Vagina (tissue), 2 donors: ENCODE measurements around the gene SMAGP. TPM values are rescaled to one million over a fixed set of nuclear protein-coding genes. Genes with fewer than 3 reads are reported as not detected.

Experiments
- DNase-seq, 2 donors: peaks; one replicate each; pipeline ENCODE4 v3.0.0-alpha.2; 2017; ENCODE audit errors: extremely low spot score in 2 of 2
- H3K27ac ChIP-seq: fragments of 200-600 bp; sonication (generic); one replicate; pipeline ENCODE4 v1.5.1; 2019
- H3K27me3 ChIP-seq: fragments of 200-600 bp; sonication (generic); one replicate; pipeline ENCODE4 v1.5.1; 2019
- H3K36me3 ChIP-seq, 2 donors: fragments of 200-600 bp; sonication (generic); one replicate each; pipeline ENCODE4 v1.5.1; 2017 to 2019
- H3K4me1 ChIP-seq: fragments of 200-600 bp; sonication (generic); one replicate; pipeline ENCODE4 v1.5.1; 2019
- H3K4me3 ChIP-seq, 2 donors: fragments of 200-600 bp; sonication (generic); 1 replicate in 1 of 2; 2 replicates in 1 of 2; pipeline ENCODE4 v1.5.1; 2016 to 2019
- H3K9me3 ChIP-seq: fragments of 200-600 bp; sonication (generic); one replicate; pipeline ENCODE4 v1.5.1; 2019
- POLR2A ChIP-seq, 2 donors: fragments of 450-650 bp; IDR thresholded peaks; one replicate each; pipeline ENCODE4 v1.6.1; 2017; ENCODE audit warnings: antibody characterized with exemption in 2 of 2, mild to moderate bottlenecking in 2 of 2, moderate library complexity in 2 of 2
- POLR2AphosphoS5 ChIP-seq, 2 donors: sonication (generic); formaldehyde crosslinking; IDR thresholded peaks; one replicate each; pipeline ENCODE4 v1.9.0; 2017; ENCODE audit warnings: antibody characterized with exemption in 2 of 2, mild to moderate bottlenecking in 2 of 2, low read depth in 1 of 2; ENCODE audit not compliant: insufficient read depth in 1 of 2
- intact Hi-C: fragments of 100-400 bp; cut with DNase I; formaldehyde crosslinking; loops from one replicate; pipeline ENCODE4 v1.15.1; 2023
- total RNA-seq: library from RNA; depleted of rRNA; stranded (reverse); fragments of >200 nt; gene quantifications from one replicate; pipeline ENCODE4 v1.2.3, GENCODE V29; 2016
- TF ChIP-seq, protein P1 (sequence below), 3 experiments: fragments of 450-650 bp in 2 of 3; fragments of 200-600 bp in 1 of 3; sonication (generic) in 1 of 3; IDR thresholded peaks; one replicate each; pipeline ENCODE4 v1.5.1; 2017 to 2019; ENCODE audit warnings: antibody characterized with exemption in 3 of 3, mild to moderate bottlenecking in 2 of 3, moderate library complexity in 2 of 3

Gene SMAGP
- total RNA-seq, 1 donor from 2014 or later, result 30.0 TPM

DNA sequence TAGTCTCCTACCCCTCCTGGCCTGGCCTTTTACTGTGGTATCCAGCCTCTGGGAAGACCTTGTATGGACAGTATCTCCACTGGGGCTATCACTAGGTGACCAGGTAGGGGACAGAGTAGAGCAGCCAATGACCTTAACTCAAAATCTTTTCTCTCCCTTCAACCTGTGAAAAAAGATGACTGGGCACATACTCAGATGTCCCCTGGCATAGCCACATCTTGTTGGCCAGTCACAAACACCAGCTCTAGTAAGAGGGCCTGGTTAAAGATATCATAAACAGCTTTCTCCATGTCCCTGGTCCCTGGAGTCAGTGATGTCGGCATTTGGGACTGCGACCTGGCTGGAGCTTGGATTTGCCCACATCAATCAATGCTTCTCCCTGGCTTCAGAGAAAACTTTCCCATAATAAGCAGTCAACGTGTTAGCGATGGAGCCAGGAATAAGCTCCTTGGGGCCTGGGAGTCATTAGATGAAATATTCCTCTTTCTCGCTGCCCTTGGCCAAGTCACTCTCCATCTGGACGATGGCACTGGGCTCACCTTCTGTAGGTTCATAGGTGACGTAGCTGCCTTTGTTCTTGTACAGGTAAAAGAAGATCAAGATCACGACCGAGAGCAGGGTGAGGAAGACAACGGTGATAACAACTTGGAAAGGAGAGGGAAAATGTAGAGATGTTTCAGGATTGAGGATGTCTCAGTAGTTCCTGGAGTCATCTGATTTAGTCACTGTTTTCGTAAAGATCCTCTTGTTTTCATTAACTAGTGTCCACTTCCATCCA lies 24.6 kb downstream of the SMAGP start:
- no peak for TF ChIP-seq POLR2A (IDR thresholded peaks at IDR 0.05)
- TF ChIP-seq, protein P1, sequence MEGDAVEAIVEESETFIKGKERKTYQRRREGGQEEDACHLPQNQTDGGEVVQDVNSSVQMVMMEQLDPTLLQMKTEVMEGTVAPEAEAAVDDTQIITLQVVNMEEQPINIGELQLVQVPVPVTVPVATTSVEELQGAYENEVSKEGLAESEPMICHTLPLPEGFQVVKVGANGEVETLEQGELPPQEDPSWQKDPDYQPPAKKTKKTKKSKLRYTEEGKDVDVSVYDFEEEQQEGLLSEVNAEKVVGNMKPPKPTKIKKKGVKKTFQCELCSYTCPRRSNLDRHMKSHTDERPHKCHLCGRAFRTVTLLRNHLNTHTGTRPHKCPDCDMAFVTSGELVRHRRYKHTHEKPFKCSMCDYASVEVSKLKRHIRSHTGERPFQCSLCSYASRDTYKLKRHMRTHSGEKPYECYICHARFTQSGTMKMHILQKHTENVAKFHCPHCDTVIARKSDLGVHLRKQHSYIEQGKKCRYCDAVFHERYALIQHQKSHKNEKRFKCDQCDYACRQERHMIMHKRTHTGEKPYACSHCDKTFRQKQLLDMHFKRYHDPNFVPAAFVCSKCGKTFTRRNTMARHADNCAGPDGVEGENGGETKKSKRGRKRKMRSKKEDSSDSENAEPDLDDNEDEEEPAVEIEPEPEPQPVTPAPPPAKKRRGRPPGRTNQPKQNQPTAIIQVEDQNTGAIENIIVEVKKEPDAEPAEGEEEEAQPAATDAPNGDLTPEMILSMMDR (IDR thresholded peaks at IDR 0.05), result no peak
- TF ChIP-seq POLR2AphosphoS5 (IDR thresholded peaks at IDR 0.05; ENCODE audit: insufficient read depth in 1 of 2, low read depth in 1 of 2), result no peak
- DNase-seq, result no peak
- H3K9me3 ChIP-seq, result no peaks in the 10 kb centered on the region
- no peak overlapping the region for H3K27ac ChIP-seq
- H3K4me1 ChIP-seq, result peaks cover 31% of the 10 kb centered on the region
- H3K27me3 ChIP-seq, result no peaks in the 10 kb centered on the region
- peaks cover 0 to 37% of the 10 kb centered on the region in 2 donors for H3K36me3 ChIP-seq
- intact Hi-C loops, result no loop called here
- no peak overlapping the region for H3K4me3 ChIP-seq

DNA sequence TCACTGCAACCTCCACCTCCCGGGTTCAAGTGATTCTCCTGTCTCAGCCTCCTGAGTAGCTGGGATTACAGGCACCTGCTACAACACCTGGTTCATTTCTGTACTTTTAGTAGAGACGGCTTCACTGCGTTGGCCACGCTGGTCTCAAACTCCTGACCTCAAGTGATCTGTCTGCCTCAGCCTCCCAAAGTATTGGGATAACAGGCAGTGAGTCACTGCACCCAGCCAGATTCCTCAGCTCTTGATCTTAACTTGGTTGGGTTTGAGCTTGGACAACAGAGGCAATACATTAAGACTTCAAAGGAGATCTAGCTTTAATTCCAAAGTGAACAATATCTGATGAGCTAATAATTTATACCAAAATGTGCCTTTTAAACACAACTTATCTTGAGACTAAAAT lies 25.9 kb downstream of the SMAGP start:
- H3K27ac ChIP-seq, result no peak overlapping the region
- intact Hi-C loops, result no loop called here
- peaks cover 0 to 41% of the 10 kb centered on the region in 2 donors for H3K36me3 ChIP-seq
- no peaks in the 10 kb centered on the region for H3K27me3 ChIP-seq
- DNase-seq, result no peak
- TF ChIP-seq, protein P1 (IDR thresholded peaks at IDR 0.05), result no peak
- TF ChIP-seq POLR2A (IDR thresholded peaks at IDR 0.05), result no peak
- no peak for TF ChIP-seq POLR2AphosphoS5 (IDR thresholded peaks at IDR 0.05; ENCODE audit: insufficient read depth in 1 of 2, low read depth in 1 of 2)
- H3K4me1 ChIP-seq, result peaks cover 43% of the 10 kb centered on the region
- H3K9me3 ChIP-seq, result no peaks in the 10 kb centered on the region
- H3K4me3 ChIP-seq, result no peak overlapping the region

DNA sequence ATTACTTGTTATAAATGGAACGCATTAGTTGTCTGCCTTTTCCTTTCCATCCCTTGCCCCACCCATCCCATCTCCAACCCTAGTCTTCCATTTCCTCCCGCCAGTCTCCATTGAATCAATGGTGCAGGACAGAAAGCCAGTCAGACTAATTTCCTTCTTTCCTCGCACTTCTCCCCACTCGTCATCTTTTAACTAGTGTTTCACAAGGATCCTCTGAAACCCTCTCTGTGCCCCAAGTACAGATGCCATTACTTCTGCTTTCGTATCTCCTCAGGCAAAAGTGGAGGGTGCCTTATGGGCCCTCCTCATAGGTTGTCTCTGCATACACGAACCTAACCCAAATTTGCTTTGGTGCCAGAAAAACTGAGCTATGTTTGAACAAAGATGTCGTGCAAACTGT lies 27.3 kb downstream of the SMAGP start:
- H3K27me3 ChIP-seq, result no peaks in the 10 kb centered on the region
- H3K4me1 ChIP-seq, result peaks cover 45% of the 10 kb centered on the region
- no peak for TF ChIP-seq POLR2A (IDR thresholded peaks at IDR 0.05)
- TF ChIP-seq, protein P1 (IDR thresholded peaks at IDR 0.05), result no peak
- no peak for TF ChIP-seq POLR2AphosphoS5 (IDR thresholded peaks at IDR 0.05; ENCODE audit: insufficient read depth in 1 of 2, low read depth in 1 of 2)
- DNase-seq, result no peak
- no peak overlapping the region for H3K4me3 ChIP-seq
- H3K36me3 ChIP-seq, result peaks cover 0 to 41% of the 10 kb centered on the region in 2 donors
- H3K27ac ChIP-seq, result no peak overlapping the region
- H3K9me3 ChIP-seq, result no peaks in the 10 kb centered on the region
- intact Hi-C loops, result no loop called here

DNA sequence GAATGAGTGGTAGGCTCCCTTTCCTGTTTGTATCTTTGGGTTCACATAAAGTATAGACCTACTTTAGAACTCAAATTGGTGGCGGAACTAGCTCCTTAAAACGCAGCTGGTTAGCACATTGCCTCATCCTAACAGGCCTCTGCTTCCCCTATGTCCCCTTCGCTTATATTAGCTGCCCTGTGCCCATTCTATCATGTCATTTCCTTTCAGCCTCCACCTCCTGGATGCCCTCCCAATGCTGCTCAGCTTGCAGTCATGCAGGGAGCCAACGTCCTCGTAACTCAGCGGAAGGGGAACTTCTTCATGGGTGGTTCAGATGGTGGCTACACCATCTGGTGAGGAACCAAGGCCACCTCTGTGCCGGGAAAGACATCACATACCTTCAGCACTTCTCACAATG lies 28.1 kb downstream of the SMAGP start:
- TF ChIP-seq POLR2A (IDR thresholded peaks at IDR 0.05), result no peak
- no peak for TF ChIP-seq POLR2AphosphoS5 (IDR thresholded peaks at IDR 0.05; ENCODE audit: insufficient read depth in 1 of 2, low read depth in 1 of 2)
- TF ChIP-seq, protein P1 (IDR thresholded peaks at IDR 0.05), result no peak
- no peak for DNase-seq
- Histone ChIP-seq H3K27ac (no peak overlapping the region), H3K4me1 (peaks cover 37% of the 10 kb centered on the region), H3K9me3 (no peaks in the 10 kb centered on the region), H3K36me3 (peaks cover 0 to 41% of the 10 kb centered on the region in 2 donors), H3K27me3 (no peaks in the 10 kb centered on the region), H3K4me3 (no peak overlapping the region)
- intact Hi-C loops, result no loop called here

DNA sequence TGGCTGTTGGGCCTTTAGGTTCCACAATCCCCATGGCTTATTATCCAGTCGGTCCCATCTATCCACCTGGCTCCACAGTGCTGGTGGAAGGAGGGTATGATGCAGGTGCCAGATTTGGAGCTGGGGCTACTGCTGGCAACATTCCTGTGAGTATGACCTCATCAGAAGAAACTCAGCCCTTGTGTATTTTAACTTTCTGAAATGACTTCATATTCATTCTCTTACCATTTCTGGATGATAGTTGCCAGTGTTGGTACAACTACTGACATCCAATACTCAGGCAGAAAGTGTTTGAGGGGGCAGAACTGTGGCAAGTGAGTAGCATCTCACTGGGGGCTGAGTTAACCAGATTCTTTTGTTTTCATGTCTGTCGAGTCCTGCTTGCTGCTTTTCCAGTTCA lies 29.2 kb downstream of the SMAGP start:
- Histone ChIP-seq H3K27me3 (no peaks in the 10 kb centered on the region), H3K36me3 (peaks cover 0 to 41% of the 10 kb centered on the region in 2 donors), H3K4me3 (no peak overlapping the region), H3K9me3 (no peaks in the 10 kb centered on the region), H3K27ac (no peak overlapping the region), H3K4me1 (peaks cover 31% of the 10 kb centered on the region)
- intact Hi-C loops, result no loop called here
- DNase-seq, result no peak
- TF ChIP-seq POLR2AphosphoS5 (IDR thresholded peaks at IDR 0.05; ENCODE audit: insufficient read depth in 1 of 2, low read depth in 1 of 2), result no peak
